Neural progenitor cell (in vitro differentiated cells): ENCODE measurements around the gene PARD3B.

ENCODE experiments used
- CTCF ChIP-seq: fragments of 200-600 bp; sonication (generic); IDR thresholded peaks from 2 replicates; pipeline ENCODE4 v1.5.1; 2017; ENCODE audit warnings: antibody characterized with exemption, mild to moderate bottlenecking
- EZH2 ChIP-seq: fragments of 200-600 bp; sonication (generic); IDR thresholded peaks from 2 replicates; pipeline ENCODE4 v1.6.1; 2017; ENCODE audit warnings: antibody characterized with exemption, mild to moderate bottlenecking, moderate library complexity
- EZH2phosphoT487 ChIP-seq: fragments of 200-600 bp; sonication (generic); IDR thresholded peaks from 2 replicates; pipeline ENCODE4 v1.6.1; 2017; ENCODE audit warnings: antibody characterized with exemption

GRCh38 chr2:204725693-204726360, 180.6 kb downstream of the PARD3B start:
- no peak for TF ChIP-seq EZH2phosphoT487
- TF ChIP-seq EZH2, result no peak
- TF ChIP-seq CTCF, result no peak
